ENCODE data around the gene GALNT14.

DNA sequence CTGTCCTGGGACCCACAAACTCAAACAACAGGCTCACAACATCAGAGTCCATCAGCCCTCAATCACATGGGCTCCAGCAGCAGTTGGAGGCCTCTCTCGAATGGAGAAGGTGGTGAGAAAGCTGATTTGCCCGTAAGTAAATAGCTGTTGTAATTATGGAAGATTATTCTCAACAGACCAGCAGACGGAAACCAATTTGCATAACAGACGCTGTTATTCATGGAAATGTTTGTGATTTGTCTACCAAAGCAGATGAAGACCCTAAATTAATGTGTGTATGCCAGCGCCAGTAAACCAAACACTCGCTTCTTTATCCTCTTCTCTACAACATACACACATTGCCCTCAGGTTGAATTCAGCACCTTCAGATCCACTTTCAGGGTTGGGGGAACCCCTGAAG, 23.4 kb upstream of the GALNT14 start:
- TF ChIP-seq, protein P1, sequence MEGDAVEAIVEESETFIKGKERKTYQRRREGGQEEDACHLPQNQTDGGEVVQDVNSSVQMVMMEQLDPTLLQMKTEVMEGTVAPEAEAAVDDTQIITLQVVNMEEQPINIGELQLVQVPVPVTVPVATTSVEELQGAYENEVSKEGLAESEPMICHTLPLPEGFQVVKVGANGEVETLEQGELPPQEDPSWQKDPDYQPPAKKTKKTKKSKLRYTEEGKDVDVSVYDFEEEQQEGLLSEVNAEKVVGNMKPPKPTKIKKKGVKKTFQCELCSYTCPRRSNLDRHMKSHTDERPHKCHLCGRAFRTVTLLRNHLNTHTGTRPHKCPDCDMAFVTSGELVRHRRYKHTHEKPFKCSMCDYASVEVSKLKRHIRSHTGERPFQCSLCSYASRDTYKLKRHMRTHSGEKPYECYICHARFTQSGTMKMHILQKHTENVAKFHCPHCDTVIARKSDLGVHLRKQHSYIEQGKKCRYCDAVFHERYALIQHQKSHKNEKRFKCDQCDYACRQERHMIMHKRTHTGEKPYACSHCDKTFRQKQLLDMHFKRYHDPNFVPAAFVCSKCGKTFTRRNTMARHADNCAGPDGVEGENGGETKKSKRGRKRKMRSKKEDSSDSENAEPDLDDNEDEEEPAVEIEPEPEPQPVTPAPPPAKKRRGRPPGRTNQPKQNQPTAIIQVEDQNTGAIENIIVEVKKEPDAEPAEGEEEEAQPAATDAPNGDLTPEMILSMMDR (IDR thresholded peaks at IDR 0.05) = no peak
- TF ChIP-seq EP300 (IDR thresholded peaks at IDR 0.05; ENCODE audit: low read depth) = no peak
- TF ChIP-seq POLR2A (IDR thresholded peaks at IDR 0.05) = no peak

All from transverse colon (tissue), 3 donors.